Activated CD4-positive, CD25-positive, alpha-beta regulatory T cell treated with anti-CD3 and anti-CD28 coated beads, Interleukin-2, amount 50 U/mL, for 16 hours (primary cell): ENCODE measurements around the gene FBLN7.
"Not testable (repeated sequence)": the region's sequence is repeated elsewhere in the genome, so short reads cannot be mapped to it uniquely, and the experiment has no call there.

Experiments used
- DNase-seq: peaks from one replicate; pipeline ENCODE4 v3.0.0-alpha.2; 2020; ENCODE audit warnings: low read depth, low spot score

The FBLN7 gene, protein sequence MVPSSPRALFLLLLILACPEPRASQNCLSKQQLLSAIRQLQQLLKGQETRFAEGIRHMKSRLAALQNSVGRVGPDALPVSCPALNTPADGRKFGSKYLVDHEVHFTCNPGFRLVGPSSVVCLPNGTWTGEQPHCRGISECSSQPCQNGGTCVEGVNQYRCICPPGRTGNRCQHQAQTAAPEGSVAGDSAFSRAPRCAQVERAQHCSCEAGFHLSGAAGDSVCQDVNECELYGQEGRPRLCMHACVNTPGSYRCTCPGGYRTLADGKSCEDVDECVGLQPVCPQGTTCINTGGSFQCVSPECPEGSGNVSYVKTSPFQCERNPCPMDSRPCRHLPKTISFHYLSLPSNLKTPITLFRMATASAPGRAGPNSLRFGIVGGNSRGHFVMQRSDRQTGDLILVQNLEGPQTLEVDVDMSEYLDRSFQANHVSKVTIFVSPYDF

DNA sequence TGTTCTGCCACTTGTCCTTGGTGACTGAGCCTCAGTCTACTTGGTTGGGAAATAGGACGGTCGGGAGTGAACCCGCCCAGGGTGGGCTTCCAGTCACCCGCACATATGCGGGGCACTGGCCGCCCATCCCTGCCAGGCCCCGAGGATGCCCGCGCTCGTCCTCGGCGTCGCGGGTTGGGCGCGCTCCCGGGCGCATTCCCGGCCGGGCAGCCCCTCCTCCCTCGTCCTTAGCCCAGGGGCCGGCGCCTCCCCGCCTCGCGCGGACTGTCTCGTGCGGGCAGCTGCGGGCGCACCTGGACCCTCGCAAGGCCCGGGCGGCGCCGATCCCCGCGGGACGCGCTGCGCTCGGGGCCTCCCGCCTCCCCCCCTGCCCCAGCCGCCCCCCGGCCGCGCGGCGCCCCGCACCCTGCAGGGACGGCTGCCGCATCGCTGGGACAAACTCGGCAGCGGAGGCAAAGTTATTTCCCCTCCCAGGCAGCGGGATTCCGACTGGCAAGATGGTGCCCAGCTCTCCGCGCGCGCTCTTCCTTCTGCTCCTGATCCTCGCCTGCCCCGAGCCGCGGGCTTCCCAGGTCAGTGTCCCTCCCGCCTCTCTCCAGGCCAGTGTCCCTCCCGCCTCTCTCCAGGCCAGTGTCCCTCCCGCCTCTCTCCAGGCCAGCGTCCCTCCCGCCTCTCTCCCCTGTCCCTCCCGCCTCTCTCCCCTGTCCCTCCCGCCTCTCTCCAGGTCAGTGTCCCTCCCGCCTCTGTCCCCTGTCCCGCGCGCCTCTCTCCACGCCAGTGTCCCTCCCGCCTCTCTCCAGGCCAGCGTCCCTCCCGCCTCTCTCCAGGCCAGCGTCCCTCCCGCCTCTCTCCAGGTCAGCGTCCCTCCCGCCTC, at the start of gene FBLN7:
Gene FBLN7, plus strand, starts transcription at position 227 of the 874 bp plus-strand sequence. Its CDS starts 271 bp downstream, at position 498.
- DNase-seq = no peak

DNA sequence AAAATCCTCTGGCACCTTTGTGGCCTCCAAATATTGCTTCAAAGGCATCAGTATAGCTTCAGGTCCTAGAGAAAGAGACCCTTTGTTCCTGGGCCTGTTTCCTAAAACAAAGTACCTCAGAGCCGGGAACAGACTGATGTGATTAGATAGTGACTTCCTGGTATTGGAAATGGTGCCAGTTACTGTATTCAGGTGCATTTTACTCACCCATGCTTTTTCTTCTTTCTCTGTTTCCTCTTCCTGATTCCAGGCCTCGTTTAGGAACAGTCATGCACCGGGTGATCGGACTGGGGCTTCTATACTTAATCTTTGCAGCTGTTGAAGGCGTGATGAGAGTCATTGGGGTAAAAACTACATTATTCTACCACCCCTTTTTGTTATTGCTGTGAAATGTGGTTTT, 48.8 kb upstream of the FBLN7 start:
- no peak for DNase-seq

DNA sequence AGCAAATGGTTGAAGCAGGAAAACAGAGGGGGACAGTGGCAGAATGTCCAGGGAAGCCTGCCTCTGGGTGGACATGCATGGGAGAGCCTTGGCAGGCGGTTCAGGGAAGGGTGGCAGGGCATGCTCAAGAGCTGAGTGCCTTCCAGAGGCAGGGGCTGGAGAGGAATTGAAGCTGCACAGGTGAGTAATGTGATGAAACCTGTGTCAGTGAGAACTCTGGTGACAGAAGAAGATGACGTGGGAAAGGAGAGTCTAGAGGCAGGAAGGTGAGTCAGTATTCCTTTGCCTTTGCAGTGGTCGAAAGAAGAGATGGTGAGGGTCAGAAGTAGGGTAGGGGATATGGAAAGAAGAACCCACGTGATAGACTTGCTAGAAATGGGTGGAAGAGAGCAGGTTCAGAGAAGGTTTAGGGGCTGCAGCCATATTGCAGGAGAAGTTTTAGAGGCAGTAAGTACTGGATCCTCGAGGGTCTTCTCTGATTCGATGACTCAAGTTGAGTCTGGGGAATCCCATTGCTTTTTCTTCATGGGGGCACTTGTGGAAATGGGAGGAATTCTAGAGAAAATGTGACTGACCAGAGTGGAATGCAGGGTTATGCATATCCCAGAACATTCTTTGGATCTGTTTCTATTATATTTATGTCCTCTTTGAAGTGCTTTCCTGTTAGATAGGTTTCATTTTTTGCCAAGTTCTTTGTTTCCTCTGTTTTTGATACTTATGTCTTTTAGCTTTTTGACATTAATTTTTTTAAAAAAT, 45.7 kb upstream of the FBLN7 start:
- no peak for DNase-seq

DNA sequence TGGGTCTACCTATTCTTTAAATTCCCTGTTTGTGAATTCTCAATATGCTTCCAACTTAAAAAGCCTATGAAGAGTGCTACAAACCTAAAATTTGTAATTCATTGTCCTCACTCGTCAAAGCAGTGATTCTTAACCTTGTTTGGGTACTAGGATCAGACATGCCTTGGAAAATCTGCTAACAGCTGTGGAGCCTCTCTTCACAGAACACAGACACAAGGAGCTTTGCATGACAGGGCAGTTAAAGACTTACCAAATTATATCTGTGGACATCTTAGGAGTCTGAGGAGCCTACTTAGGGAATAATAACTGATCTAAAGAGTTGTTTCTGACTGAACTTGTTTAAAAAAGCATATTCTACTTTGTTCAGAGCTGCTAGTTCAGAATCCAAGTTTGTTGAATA, 45.0 kb upstream of the FBLN7 start:
- DNase-seq = no peak

DNA sequence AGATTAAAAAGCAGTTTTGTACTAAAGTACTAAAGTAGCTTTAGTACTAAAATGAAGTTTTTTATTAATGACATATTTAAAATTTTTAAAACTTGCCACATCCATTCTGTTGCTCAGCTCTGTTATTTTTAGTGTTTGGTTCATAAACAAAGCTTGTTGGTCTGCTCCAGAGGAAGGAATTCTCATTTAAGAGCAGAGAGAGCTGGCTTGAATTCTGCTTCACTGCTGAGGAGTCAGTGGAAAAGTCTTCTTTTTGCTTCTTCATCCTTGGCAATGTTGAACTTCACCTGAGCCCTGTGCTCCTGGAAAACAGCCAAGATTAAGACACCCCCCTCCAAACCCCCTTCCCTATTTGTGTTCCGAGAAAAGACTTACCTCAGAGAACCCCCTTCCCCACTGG, 42.5 kb upstream of the FBLN7 start:
- DNase-seq = no peak

DNA sequence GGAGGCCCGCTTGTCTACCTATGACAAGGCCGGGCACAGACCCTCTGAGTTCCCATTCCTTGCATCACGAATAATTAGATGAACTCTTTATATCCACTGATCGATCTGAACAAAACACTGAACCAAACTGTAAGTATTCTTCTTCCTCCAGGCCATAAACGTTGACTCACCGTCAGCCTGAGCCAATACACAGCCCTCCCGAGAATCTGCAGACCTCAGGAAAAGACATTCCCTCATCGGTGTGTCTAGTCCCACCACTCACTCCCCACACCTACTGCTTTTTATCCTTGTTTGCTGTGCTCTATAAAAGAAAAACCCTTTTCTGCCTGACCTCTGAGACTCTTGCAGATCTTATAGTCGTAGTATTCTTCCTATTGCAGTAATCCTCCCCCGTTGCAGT, 42.1 kb upstream of the FBLN7 start:
- DNase-seq = no peak

DNA sequence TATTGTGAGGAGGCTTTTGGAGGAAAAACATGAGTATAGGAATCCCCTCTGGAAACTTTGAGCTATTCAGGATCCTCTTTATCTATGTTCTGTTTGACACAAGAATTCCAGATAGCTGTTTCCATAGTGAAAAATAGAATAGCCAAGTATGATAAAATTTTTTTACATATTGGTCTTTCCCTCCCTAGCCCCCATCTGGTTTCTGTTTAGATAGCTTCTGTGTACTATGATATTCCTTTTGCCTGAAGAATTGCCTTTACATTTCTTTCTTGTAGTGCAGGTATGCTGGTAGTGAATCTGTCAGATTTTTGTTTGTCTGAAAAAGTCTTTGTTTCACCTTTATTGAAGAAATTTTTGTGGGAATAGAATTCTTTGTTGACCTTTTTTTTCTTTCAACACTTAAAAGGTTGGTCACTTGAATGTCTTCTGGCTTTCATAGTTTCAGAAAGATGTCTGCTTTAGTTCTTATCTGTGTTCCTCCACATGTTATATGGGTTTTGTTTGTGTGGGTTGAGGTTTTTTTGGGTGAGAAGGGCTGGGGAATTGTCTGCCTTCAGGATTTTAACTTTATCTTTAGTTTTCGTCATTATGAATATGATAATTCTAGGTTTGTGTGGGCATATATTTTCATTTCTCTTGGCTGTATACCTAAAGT, 29.9 kb upstream of the FBLN7 start:
- no peak for DNase-seq

DNA sequence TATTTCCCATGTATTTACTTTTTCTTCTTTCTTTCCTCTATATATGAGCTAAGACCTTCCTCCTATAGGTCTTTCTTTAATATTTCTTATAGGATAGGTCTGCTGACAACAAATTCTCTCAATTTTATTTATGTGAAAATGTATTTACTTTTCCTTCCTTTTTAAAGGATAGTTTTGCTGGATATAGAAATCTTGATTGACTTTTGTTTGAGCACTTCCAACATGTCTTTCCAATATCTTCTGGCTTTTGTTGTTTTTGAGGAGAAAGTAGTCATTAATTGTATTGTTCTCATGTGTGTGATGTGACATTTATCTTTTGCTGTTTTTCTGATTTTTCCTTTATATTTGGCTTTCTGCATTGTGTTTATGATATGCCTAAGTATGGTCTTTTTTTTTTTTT, 28.9 kb upstream of the FBLN7 start:
- no peak for DNase-seq

DNA sequence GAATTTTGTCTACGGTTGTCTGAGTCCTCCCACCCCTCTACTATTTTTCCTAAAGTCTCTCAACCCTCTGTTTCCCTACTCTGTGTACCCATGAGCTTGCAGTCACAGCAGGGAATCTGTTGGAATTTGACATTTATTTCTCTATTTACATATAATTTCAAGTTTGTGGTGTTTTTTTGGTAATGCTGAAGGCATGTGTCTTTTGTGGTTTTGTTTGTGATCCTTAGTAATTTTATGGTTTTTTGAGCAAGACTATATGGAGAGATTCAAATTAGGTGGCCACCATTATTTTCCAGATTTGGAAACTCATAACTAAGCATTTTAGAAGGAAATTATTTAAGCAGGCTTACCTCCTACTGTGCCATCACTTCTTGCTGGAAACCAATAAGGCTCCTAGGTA, 27.2 kb upstream of the FBLN7 start:
- DNase-seq = no peak

DNA sequence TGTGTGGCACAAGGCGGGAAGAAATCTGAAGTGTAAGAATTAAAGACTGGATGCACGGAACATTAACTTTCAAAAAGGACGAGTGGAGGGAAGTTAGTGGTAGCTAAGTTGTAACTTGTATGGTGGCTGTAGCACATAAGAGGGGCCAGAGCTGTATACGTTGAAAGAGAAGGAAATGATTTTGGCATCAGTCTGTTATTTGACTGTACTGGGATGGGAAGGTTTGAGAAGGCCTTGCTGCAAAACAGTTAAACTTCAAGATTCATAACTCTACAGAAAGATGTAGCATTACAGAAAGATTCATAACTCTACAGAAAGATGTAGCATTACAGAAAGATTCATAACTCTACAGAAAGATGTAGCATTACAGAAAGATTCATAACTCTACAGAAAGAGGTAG, 24.8 kb upstream of the FBLN7 start:
- not testable (repeated sequence) for DNase-seq

DNA sequence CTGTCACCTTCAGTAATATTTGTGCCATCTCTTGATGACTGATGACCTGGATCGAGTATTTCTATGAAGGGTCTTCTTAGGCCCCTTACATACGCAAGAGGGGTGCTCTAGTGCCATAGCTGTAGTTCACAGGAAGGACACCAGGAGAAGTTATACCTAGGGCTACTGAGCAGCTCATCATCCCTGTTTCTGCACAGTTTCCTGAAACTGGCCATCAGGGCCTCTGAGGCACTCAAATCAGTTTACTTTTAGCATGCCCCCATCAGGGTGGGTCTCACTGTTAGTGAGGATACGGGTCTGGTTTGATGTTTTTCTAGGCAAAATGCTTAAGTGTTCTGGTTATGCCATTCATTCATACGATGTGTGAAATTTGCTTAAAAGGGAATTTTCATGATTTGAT, 20.0 kb upstream of the FBLN7 start:
- no peak for DNase-seq

DNA sequence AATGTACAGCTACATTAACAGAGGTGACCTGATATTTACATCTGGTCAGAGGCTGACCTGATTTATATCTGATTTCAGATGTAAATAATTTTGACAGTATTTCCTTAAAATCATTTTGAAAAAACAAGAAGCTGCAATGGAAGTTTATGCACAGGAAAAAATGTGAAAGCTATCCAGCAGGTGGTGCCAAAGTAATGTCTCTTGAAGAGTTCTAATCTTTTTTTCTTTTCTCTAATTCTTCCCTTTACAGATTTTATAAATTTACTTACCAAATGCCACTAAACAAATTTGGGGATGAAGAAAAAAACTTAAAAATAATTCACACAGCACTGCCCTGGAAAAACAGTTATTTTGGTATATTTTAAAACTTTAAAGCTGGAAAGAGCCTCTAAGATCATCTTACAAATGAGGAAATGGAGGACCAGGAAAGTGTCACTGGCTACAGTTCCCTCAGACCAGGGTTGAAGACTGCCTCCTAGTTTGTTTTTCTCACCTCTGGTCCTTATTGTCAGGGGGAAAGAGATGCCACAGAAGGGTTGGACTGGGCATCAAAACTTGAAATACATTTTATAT, 16.4 kb upstream of the FBLN7 start:
- no peak for DNase-seq

DNA sequence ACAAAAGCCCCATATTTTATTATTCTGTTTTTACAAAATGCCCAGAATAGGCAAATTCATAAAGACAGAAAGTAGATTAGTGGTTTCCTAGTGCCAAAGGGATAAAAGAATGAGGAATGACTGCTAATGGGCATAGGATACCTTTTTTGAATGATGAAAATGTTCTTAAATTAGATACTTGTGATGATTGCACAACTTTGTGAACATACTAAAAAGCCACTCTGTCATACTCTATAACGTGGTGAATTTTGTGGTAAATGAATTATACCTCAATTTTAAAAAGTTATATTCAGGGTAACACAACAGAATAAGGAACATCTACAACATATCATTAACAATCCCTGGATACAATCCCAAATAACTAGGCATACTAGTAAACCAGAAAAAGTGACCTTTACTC, 9.1 kb upstream of the FBLN7 start:
- DNase-seq = no peak

DNA sequence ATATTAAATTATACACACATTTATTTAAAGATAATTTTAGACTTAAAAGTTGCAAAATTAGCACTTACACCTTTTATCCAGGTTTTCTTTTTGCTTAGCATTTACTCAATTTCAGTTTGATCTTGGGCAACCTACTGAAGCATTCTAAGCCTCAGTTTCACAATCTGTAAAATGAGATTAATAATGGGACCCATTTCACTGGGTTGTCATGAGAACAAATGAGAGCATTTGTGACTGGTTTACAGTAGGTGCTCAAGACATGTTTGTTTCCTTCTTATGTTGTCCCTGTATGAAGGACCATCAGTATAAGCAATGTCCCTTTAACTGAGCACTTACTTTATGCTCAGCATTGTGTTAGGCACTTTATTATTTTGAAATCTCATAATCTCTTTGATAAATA, 4.8 kb upstream of the FBLN7 start:
- DNase-seq = no peak

DNA sequence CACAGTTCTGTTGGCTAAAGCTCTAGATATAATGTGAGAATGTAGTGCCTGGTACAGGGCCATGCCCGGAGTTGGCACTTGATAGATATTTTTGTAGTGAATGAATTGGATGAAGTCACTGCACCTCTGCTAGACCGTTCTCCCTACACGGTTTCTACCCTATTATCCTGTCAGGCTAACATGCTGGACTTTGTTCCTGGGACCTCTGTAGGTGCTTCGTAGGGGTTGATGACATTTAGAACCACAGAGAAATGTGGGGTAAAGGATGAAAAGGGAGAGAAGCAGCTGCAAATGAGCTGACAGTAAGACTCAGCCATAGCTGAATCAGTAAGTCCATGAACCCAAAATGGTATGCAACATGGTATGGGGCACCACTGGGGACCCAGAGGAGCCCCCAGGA, 4.1 kb upstream of the FBLN7 start:
- no peak for DNase-seq

DNA sequence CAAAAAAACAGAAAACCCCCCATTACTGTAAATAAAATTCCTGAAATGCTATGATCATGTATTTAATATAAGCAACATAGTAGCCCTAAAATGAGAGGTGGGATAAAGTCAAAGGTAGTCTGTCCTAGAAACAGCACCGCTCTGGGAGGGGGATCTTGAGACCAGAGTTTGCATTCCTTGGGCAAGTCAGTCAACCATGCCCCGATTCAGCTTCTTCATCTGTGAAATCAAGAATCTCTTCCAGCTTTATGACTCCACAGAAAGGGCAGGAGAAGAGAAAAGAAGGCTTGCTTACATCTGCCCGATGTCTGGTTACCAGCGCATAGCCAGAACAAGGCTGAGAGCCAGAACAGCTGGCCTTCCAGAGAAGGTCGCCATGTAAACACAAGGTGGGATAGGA, 2.1 kb upstream of the FBLN7 start:
- DNase-seq = no peak

DNA sequence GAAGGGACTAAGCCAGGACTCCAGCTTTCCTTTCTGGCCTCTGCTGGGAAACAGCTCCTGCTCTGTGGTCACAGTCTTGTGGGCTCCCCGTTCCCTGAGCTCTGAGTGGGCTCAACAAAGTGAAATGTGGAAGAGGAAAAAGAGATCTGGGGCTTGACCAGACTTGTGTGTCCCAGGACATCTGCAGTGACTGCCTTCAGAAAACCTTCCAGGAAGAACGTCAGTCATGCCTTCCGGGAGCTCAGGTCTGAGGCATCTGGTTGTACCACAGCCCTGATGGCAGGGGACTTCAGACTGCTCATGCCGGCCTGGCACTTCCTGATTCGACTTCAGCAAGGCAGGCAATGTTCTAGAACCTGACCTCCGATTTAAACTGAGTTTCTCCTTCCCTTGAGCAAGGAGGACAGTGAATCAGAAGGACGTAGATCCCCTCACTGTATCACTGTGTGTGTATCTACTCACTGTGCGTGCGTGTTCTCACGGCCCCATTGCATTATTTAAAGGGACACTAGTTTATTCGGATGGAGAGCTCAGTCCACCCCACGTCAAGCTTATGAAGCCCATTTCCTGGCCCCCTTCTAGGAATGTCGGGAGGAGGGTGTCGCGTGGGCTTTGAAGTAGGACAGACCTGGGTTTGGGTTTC, 548 bp upstream of the FBLN7 start:
- no peak for DNase-seq

DNA sequence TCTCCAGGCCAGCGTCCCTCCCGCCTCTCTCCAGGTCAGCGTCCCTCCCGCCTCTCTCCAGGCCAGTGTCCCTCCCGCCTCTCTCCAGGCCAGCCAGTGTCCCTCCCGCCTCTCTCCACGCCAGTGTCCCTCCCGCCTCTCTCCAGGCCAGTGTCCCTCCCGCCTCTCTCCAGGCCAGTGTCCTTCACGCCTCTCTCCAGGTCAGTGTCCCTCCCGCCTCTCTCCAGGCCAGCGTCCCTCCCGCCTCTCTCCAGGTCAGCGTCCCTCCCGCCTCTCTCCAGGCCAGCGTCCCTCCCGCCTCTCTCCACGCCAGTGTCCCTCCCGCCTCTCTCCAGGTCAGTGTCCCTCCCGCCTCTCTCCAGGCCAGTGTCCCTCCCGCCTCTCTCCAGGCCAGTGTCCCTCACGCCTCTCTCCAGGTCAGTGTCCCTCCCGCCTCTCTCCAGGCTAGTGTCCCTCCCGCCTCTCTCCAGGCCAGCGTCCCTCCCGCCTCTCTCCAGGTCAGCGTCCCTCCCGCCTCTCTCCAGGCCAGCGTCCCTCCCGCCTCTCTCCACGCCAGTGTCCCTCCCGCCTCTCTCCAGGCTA, 939 bp downstream of the FBLN7 start:
- DNase-seq = not testable (repeated sequence)

DNA sequence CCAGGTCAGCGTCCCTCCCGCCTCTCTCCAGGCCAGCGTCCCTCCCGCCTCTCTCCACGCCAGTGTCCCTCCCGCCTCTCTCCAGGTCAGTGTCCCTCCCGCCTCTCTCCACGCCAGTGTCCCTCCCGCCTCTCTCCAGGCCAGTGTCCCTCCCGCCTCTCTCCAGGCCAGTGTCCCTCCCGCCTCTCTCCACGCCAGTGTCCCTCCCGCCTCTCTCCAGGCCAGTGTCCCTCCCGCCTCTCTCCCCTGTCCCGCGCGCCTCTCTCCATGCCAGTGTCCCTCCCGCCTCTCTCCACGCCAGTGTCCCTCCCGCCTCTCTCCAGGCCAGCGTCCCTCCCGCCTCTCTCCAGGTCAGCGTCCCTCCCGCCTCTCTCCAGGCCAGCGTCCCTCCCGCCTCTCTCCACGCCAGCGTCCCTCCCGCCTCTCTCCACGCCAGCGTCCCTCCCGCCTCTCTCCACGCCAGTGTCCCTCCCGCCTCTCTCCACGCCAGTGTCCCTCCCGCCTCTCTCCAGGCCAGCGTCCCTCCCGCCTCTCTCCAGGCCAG, 1.5 kb downstream of the FBLN7 start:
- DNase-seq = not testable (repeated sequence)

DNA sequence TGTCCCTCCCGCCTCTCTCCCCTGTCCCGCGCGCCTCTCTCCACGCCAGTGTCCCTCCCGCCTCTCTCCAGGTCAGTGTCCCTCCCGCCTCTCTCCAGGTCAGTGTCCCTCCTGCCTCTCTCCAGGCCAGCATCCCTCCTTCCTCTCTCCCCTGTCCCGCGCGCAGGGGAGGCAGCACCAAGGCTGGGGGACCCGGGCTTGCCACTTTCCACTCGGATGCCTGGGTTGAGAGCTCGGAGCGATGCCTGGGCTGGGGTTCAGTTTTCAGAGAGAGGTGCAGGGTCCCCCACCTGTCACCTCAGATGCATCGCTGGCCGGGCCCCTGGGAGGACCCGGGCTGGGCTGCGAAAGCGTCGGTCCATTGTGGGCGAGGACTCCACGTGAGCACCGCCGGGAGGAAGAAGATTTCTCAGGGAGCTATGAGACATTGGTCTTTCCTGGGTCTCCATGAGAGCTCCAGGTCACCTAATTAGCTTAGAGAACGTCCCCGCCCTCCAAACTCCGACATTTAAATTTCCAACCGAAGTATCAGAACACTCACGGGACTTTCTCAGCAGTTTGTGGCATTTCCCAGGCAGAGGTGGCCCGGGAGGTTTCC, 2.1 kb downstream of the FBLN7 start:
- DNase-seq = no peak
